GM21825 (cell line): ENCODE results near the gene LSP1.
"Not testable (repeated sequence)": the region's sequence is repeated elsewhere in the genome, so short reads cannot be mapped to it uniquely, and the experiment has no call there.

Experiments used
- ATAC-seq: cut with Tn5 transposase; IDR thresholded peaks from one replicate; pipeline ENCODE4 v1.9.1; 2021; ENCODE audit warnings: mild to moderate bottlenecking, moderate library complexity; ENCODE audit not compliant: unreplicated experiment

Gene LSP1

DNA sequence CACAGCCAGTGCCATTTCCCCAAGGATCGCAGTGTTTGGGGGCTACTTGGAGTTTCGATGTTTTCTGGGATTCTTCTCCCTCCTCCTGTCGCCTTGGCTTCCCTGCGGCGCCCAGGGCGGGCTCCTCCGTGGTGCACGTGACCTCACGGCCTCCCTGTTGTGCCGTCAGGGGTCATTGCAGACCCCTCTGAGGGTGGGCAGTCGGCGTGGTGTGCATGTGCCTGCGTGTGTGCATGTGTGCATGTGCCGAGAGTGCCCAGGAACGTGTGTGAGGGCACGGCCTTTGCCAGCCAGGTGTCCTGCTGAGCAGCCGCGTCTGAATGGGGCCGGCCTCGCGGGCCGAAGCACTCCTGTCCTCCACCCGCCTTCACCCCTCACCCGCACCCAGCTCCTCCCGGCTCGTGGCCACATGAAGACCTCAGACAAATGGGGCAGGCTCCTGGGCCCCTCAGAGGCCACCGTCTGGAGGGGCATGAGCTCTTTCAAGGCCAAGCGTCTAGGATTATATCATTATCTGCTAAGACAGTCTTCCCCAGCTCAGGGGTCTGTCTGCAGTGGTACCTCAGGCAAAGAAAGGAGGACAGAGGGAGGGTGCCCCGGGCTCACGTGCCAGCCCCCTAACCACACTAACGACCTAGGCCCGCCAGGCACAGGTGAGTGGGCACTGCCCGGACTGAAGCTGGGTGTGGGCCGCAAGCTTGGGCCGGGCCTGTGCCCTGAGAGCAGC, 84.9 kb downstream of the LSP1 start:
- no peak for ATAC-seq

DNA sequence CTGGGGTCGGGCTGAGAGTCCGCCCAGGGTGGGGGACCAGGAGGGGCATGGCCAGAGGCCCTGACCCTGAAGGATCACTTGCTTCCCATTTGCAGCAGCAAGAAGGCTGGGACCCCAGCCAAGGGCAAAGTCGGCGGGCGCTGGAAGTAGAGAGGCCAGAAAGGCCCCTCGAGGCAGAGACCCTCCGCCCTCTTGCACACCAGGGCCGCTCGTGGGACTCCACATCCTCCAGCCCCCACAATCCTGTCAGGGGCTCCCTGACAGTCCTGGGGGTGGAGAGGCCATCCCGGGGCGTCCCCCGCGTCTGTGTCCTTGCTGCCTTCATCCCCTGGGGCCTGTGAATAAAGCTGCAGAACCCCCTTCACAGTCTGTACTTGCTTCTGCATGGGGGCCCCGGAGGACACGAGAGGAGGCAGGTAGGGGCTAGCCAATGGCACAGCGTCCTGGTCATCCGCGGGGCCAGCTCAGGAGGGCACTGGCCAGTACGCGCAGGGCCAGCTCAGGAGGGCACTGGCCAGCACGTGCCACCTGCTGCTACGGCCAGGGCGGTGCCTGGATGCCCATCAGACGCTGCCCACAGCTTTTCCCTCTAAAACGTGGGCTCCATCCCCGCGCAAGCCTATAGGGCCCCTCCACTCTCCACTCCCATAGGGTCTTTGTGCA, 85.6 kb downstream of the LSP1 start:
- ATAC-seq: no peak

DNA sequence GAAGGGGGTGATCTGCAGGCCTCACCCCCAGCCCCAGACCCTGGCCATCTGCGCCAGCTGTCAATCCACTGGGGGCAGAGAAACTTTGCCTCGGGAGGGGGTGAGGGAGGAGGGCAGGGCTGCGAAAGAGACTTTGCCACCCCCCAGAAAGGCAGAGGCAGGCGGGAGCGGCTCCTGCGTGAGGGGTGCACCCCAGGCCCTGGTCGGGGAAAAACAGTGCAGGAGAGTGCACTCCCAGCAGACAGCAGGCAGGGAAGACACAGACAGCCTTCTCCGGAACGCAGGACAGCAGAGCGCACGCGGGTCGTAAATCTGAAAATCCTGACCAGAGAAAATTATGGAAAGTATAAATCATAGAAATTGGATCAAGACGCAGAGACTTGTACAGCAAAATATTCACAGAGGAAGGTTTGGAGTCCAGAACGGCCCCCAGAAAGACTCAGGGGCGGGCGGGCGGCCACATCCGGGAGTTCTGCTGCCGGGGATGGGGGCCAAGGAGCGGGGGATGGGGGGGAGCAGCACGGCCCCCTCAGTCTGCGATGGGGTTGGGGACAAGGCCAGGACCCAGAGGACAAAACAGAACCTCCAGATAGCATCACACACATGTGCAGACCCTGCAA, 86.2 kb downstream of the LSP1 start:
- no peak for ATAC-seq

DNA sequence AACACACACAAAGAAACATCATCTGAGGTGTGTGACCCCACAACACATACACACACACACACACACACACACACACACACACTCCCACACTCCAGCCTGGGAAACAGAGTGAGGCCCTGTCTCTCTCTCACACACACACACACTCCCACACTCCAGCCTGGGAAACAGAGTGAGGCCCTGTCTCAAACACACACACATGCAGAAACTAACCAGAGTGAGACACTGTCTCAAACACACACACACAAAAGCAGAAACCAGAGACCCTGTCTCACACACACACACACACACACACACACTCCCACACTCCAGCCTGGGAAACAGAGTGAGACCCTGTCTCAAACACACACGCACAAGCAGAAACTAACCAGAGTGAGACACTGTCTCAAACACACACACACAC, 86.9 kb downstream of the LSP1 start:
- ATAC-seq: not testable (repeated sequence)
